WTC11 (cell line): Measurements from ENCODE around the gene ATP2B2. TPM values are rescaled to one million over a fixed set of nuclear protein-coding genes. Genes with fewer than 3 reads are reported as not detected.

ENCODE experiments used
- ATAC-seq: fragments of 200-7000 bp; cut with Tn5 transposase; 2 replicates; pipeline ENCODE4 v1.10.0; 2021; ENCODE audit warnings: mild to moderate bottlenecking, moderate library complexity
- CTCF ChIA-PET: fragments of 300-600 bp; sonication (Branson Sonifier 250); formaldehyde crosslinking; loops from one replicate; lab custom pipeline; 2021; ENCODE audit warnings: antibody characterized with exemption; lab: Charles Lee
- POLR2A ChIA-PET: fragments of 350-600 bp; sonication (Branson Sonifier 250); formaldehyde crosslinking; loops from one replicate; lab custom pipeline; 2021; ENCODE audit warnings: antibody characterized with exemption; lab: Charles Lee
- DNase-seq: peaks from one replicate; pipeline ENCODE4 v3.0.0; 2021; ENCODE audit warnings: low spot score
- H3K27ac Mint-ChIP-seq: 2 replicates; pipeline ENCODE4 v1.8.0; 2021; ENCODE audit warnings: mixed read lengths
- H3K27me3 Mint-ChIP-seq: 2 replicates; pipeline ENCODE4 v1.8.0; 2021; ENCODE audit warnings: low read depth, mild to moderate bottlenecking, moderate library complexity, mixed read lengths
- H3K36me3 Mint-ChIP-seq: 2 replicates; pipeline ENCODE4 v1.8.0; 2021; ENCODE audit warnings: mixed read lengths
- H3K4me1 Mint-ChIP-seq: 2 replicates; pipeline ENCODE4 v1.8.0; 2022; ENCODE audit warnings: mixed read lengths
- H3K4me3 Mint-ChIP-seq: 2 replicates; pipeline ENCODE4 v1.8.0; 2021; ENCODE audit warnings: mild to moderate bottlenecking, moderate library complexity, mixed read lengths
- H3K9me3 Mint-ChIP-seq: 2 replicates; pipeline ENCODE4 v1.8.0; 2021; ENCODE audit warnings: mixed read lengths
- CBFB ChIP-seq: sonication (generic); formaldehyde crosslinking; IDR thresholded peaks from 2 replicates; pipeline ENCODE4 v1.8.1; 2022; ENCODE audit warnings: mild to moderate bottlenecking, low read depth, missing genetic modification reagents
- CREB1 ChIP-seq: sonication (generic); formaldehyde crosslinking; IDR thresholded peaks from 2 replicates; pipeline ENCODE4 v1.8.0; 2023; ENCODE audit warnings: mild to moderate bottlenecking, missing genetic modification reagents
- EMX1 ChIP-seq: fragments of 250-450 bp; sonication (Bioruptor Pico); IDR thresholded peaks from 2 replicates; pipeline ENCODE4 v1.8.0; 2021; ENCODE audit warnings: mild to moderate bottlenecking
- MXD4 ChIP-seq: fragments of 250-450 bp; sonication (Bioruptor Pico); IDR thresholded peaks from 2 replicates; pipeline ENCODE4 v1.8.0; 2021; ENCODE audit warnings: mild to moderate bottlenecking, moderate library complexity, borderline replicate concordance
- OVOL2 ChIP-seq: fragments of 250-450 bp; sonication (Bioruptor Pico); IDR thresholded peaks from 2 replicates; pipeline ENCODE4 v1.9.0; 2021; ENCODE audit warnings: mild to moderate bottlenecking, borderline replicate concordance
- RELA ChIP-seq: sonication (generic); formaldehyde crosslinking; IDR thresholded peaks from 2 replicates; pipeline ENCODE4 v1.8.1; 2022; ENCODE audit warnings: missing genetic modification reagents, mild to moderate bottlenecking, borderline replicate concordance
- ZNF416 ChIP-seq: fragments of 250-450 bp; sonication (Bioruptor Pico); IDR thresholded peaks from 2 replicates; pipeline ENCODE4 v1.9.0; 2021; ENCODE audit warnings: mild to moderate bottlenecking, inconsistent platforms
- ZNF671 ChIP-seq: fragments of 250-450 bp; sonication (Bioruptor Pico); IDR thresholded peaks from 2 replicates; pipeline ENCODE4 v1.8.0; 2021; ENCODE audit warnings: mild to moderate bottlenecking
- total RNA-seq: library from RNA; stranded (reverse); gene quantifications from 3 replicates; pipeline ENCODE4 v1.2.3, GENCODE V29; 2021
- TF ChIP-seq, protein P1 (sequence below): sonication (generic); formaldehyde crosslinking; IDR thresholded peaks from 2 replicates; pipeline ENCODE4 v1.8.0; 2023; ENCODE audit warnings: missing genetic modification reagents
- TF ChIP-seq, protein P2 (sequence below): fragments of 250-450 bp; sonication (Bioruptor Pico); IDR thresholded peaks from 2 replicates; pipeline ENCODE4 v1.9.0; 2021; ENCODE audit warnings: mild to moderate bottlenecking
- TF ChIP-seq, protein P3 (sequence below): sonication (generic); formaldehyde crosslinking; IDR thresholded peaks from 2 replicates; pipeline ENCODE4 v1.8.1; 2023; ENCODE audit warnings: mild to moderate bottlenecking, missing genetic modification reagents
- TF ChIP-seq, protein P4 (sequence below): sonication (generic); formaldehyde crosslinking; IDR thresholded peaks from 2 replicates; pipeline ENCODE4 v1.8.1; 2023; ENCODE audit warnings: mild to moderate bottlenecking, missing genetic modification reagents
- TF ChIP-seq, protein P5 (sequence below): fragments of 250-450 bp; sonication (Bioruptor Pico); IDR thresholded peaks from 2 replicates; pipeline ENCODE4 v1.9.0; 2021; ENCODE audit warnings: mild to moderate bottlenecking
- TF ChIP-seq, protein P6 (sequence below): fragments of 250-450 bp; sonication (Bioruptor Pico); IDR thresholded peaks from 2 replicates; pipeline ENCODE4 v1.8.0; 2021; ENCODE audit warnings: mild to moderate bottlenecking
- TF ChIP-seq, protein P7 (sequence below): sonication (generic); formaldehyde crosslinking; IDR thresholded peaks from 2 replicates; pipeline ENCODE4 v1.8.0; 2023; ENCODE audit warnings: mild to moderate bottlenecking, missing genetic modification reagents
- TF ChIP-seq, protein P8 (sequence below): sonication (generic); formaldehyde crosslinking; IDR thresholded peaks from 2 replicates; pipeline ENCODE4 v1.8.0; 2022; ENCODE audit warnings: mild to moderate bottlenecking, missing genetic modification reagents

ATP2B2 gene
- total RNA-seq, 1 experiment from 2014 or later: 0.48 TPM

DNA sequence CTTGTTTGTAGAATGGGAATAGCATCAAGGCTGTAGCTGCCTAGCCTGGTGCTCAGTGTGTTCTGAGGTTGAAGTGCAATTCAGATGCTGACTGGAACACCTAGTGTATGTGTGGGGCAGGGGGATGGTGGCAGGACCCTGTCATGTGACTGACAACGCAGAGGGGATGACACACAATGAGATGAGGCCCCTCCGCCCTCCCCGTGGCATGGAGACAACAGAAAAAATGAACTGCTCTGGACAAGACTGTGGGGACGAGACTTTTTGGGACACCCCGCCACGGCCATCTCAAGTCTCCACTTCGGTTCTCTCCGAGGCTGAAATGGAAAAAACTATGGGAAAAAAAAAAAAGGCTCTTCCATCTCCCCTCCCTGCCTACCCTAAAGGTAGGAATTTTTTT lies 174.1 kb downstream of the ATP2B2 start:
- Mint-ChIP-seq H3K27me3 (peaks cover 29% of the 10 kb centered on the region), H3K36me3 (no peaks in the 10 kb centered on the region), H3K9me3 (no peaks in the 10 kb centered on the region), H3K27ac (no peak overlapping the region; the same call in 1 of the 2 replicates), H3K4me1 (0 out of 2 replicates have a peak, but pooled peaks cover 2% of the 10 kb centered on the region), H3K4me3 (no peak overlapping the region)
- DNase-seq: no peak
- ChIA-PET POLR2A (no interaction called here), CTCF (interaction anchor here (0.9 to 1.4 kb wide), 4 partner anchors 9 to 13 kb away, joined by 3 to 5 read pairs (median 4); no protein-coding TSS in a partner anchor)
- no peak for ATAC-seq
- no peak for TF ChIP-seq EMX1 (CRISPR knock-in tag)
- TF ChIP-seq, protein P1, sequence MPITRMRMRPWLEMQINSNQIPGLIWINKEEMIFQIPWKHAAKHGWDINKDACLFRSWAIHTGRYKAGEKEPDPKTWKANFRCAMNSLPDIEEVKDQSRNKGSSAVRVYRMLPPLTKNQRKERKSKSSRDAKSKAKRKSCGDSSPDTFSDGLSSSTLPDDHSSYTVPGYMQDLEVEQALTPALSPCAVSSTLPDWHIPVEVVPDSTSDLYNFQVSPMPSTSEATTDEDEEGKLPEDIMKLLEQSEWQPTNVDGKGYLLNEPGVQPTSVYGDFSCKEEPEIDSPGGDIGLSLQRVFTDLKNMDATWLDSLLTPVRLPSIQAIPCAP: no peak
- TF ChIP-seq, protein P2, sequence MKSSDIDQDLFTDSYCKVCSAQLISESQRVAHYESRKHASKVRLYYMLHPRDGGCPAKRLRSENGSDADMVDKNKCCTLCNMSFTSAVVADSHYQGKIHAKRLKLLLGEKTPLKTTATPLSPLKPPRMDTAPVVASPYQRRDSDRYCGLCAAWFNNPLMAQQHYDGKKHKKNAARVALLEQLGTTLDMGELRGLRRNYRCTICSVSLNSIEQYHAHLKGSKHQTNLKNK (CRISPR knock-in tag): no peak
- TF ChIP-seq, protein P3, sequence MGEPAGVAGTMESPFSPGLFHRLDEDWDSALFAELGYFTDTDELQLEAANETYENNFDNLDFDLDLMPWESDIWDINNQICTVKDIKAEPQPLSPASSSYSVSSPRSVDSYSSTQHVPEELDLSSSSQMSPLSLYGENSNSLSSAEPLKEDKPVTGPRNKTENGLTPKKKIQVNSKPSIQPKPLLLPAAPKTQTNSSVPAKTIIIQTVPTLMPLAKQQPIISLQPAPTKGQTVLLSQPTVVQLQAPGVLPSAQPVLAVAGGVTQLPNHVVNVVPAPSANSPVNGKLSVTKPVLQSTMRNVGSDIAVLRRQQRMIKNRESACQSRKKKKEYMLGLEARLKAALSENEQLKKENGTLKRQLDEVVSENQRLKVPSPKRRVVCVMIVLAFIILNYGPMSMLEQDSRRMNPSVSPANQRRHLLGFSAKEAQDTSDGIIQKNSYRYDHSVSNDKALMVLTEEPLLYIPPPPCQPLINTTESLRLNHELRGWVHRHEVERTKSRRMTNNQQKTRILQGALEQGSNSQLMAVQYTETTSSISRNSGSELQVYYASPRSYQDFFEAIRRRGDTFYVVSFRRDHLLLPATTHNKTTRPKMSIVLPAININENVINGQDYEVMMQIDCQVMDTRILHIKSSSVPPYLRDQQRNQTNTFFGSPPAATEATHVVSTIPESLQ (CRISPR knock-in tag): no peak
- TF ChIP-seq, protein P4, sequence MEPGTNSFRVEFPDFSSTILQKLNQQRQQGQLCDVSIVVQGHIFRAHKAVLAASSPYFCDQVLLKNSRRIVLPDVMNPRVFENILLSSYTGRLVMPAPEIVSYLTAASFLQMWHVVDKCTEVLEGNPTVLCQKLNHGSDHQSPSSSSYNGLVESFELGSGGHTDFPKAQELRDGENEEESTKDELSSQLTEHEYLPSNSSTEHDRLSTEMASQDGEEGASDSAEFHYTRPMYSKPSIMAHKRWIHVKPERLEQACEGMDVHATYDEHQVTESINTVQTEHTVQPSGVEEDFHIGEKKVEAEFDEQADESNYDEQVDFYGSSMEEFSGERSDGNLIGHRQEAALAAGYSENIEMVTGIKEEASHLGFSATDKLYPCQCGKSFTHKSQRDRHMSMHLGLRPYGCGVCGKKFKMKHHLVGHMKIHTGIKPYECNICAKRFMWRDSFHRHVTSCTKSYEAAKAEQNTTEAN: no peak
- TF ChIP-seq CREB1 (CRISPR knock-in tag): no peak
- no peak for TF ChIP-seq RELA (CRISPR knock-in tag)
- TF ChIP-seq MXD4 (CRISPR knock-in tag): no peak
- no peak for TF ChIP-seq OVOL2 (CRISPR knock-in tag)
- TF ChIP-seq ZNF671 (CRISPR knock-in tag): no peak
- TF ChIP-seq, protein P5, sequence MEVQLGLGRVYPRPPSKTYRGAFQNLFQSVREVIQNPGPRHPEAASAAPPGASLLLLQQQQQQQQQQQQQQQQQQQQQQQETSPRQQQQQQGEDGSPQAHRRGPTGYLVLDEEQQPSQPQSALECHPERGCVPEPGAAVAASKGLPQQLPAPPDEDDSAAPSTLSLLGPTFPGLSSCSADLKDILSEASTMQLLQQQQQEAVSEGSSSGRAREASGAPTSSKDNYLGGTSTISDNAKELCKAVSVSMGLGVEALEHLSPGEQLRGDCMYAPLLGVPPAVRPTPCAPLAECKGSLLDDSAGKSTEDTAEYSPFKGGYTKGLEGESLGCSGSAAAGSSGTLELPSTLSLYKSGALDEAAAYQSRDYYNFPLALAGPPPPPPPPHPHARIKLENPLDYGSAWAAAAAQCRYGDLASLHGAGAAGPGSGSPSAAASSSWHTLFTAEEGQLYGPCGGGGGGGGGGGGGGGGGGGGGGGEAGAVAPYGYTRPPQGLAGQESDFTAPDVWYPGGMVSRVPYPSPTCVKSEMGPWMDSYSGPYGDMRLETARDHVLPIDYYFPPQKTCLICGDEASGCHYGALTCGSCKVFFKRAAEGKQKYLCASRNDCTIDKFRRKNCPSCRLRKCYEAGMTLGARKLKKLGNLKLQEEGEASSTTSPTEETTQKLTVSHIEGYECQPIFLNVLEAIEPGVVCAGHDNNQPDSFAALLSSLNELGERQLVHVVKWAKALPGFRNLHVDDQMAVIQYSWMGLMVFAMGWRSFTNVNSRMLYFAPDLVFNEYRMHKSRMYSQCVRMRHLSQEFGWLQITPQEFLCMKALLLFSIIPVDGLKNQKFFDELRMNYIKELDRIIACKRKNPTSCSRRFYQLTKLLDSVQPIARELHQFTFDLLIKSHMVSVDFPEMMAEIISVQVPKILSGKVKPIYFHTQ (CRISPR knock-in tag): no peak
- no peak for TF ChIP-seq CBFB
- TF ChIP-seq, protein P6, sequence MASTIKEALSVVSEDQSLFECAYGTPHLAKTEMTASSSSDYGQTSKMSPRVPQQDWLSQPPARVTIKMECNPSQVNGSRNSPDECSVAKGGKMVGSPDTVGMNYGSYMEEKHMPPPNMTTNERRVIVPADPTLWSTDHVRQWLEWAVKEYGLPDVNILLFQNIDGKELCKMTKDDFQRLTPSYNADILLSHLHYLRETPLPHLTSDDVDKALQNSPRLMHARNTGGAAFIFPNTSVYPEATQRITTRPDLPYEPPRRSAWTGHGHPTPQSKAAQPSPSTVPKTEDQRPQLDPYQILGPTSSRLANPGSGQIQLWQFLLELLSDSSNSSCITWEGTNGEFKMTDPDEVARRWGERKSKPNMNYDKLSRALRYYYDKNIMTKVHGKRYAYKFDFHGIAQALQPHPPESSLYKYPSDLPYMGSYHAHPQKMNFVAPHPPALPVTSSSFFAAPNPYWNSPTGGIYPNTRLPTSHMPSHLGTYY: no peak

DNA sequence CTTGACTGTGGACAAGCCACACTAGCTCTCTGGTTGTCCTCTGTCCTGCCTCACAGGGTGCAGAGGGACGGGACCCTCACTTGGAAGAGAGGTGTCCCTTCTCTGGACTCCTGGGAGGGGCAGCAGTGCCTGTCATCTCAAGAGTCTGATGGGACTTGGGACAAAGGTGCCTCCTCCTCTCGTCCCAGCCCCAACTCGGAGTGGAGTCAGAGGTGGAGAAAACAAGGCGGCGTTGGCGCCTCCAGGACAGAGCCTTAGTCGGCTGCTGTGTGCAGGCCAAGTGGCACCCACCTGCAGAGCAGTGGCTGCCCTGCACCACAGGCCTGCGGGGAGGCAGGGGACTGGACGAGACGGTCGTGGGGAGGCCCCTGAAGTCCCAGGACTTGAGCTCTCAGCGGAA lies 175.1 kb downstream of the ATP2B2 start:
- TF ChIP-seq, protein P7, sequence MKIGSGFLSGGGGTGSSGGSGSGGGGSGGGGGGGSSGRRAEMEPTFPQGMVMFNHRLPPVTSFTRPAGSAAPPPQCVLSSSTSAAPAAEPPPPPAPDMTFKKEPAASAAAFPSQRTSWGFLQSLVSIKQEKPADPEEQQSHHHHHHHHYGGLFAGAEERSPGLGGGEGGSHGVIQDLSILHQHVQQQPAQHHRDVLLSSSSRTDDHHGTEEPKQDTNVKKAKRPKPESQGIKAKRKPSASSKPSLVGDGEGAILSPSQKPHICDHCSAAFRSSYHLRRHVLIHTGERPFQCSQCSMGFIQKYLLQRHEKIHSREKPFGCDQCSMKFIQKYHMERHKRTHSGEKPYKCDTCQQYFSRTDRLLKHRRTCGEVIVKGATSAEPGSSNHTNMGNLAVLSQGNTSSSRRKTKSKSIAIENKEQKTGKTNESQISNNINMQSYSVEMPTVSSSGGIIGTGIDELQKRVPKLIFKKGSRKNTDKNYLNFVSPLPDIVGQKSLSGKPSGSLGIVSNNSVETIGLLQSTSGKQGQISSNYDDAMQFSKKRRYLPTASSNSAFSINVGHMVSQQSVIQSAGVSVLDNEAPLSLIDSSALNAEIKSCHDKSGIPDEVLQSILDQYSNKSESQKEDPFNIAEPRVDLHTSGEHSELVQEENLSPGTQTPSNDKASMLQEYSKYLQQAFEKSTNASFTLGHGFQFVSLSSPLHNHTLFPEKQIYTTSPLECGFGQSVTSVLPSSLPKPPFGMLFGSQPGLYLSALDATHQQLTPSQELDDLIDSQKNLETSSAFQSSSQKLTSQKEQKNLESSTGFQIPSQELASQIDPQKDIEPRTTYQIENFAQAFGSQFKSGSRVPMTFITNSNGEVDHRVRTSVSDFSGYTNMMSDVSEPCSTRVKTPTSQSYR: no peak
- TF ChIP-seq EMX1 (CRISPR knock-in tag) (no peak), ZNF416 (CRISPR knock-in tag) (no peak)
- TF ChIP-seq, protein P8, sequence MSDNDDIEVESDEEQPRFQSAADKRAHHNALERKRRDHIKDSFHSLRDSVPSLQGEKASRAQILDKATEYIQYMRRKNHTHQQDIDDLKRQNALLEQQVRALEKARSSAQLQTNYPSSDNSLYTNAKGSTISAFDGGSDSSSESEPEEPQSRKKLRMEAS: no peak
- CTCF ChIA-PET: interaction anchor here (0.9 to 1.2 kb wide), 2 partner anchors 14 to 36 kb away, joined by 3 to 4 read pairs; no protein-coding TSS in a partner anchor
- Mint-ChIP-seq H3K27me3 (peaks cover 33% of the 10 kb centered on the region), H3K4me3 (no peak overlapping the region), H3K36me3 (no peaks in the 10 kb centered on the region), H3K27ac (no peak overlapping the region), H3K9me3 (no peaks in the 10 kb centered on the region), H3K4me1 (0 out of 2 replicates have a peak, but pooled peaks cover 2% of the 10 kb centered on the region)
- DNase-seq (no peak), ATAC-seq (no peak)
- POLR2A ChIA-PET: no interaction called here
